ENCODE measurements around the gene MCUB.
"Not testable (repeated sequence)": the region's sequence is repeated elsewhere in the genome, so short reads cannot be mapped to it uniquely, and the experiment has no call there.

Gene MCUB

DNA sequence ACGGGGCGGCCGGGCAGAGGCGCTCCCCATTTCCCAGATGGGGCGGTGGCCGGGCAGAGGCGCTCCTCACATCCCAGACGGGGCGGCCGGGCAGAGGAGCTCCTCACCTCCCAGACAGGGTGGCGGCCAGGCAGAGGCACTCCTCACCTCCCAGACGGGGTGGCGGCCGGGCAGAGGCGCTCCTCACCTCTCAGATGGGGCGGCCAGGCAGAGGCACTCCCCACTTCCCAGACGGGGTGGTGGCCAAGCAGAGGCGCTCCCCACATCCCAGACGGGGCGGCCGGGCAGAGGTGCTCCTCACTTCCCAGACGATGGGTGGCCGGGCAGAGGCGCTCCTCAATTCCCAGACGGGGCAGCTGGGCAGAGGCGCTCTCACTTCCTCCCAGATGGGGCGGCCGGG is 118.4 kb downstream of the MCUB start:
- DNase-seq = not testable (repeated sequence)

- DNase-seq = not testable (repeated sequence)
Observed at GRCh38 chr4:109678925-109679324, 118.9 kb downstream of the MCUB start.

- no peak for DNase-seq
Observed at GRCh38 chr4:109682875-109683274, 122.8 kb downstream of the MCUB start.

DNA sequence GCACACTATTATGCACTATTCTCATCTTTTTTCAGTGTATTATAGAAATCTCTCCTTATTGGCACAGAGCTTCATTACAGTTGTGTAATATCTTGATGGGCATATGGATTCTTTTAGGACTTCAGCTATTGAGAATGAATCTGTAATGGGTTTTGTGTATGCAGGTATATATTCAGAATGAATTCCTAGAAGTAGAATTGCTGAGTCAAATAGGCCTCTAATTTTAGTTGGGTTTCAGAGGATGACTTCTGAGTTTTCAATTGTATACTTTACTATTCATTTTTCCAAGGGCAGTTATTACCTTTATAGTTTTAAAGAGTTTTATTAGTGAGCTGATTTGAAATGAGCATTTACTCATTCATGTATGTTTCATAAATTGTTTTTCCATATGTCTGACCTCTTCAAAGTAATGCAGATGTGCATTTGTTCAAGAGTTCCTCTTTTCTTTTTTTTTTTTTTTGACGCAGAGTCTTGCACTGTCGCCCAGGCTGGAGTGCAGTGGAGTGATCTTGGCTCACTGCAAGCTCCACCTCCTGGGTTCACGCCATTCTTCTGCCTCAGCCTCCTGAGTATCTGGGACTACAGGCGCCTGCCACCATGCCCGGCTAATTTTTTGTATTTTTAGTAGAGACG is 123.7 kb downstream of the MCUB start:
- no peak for DNase-seq

DNA sequence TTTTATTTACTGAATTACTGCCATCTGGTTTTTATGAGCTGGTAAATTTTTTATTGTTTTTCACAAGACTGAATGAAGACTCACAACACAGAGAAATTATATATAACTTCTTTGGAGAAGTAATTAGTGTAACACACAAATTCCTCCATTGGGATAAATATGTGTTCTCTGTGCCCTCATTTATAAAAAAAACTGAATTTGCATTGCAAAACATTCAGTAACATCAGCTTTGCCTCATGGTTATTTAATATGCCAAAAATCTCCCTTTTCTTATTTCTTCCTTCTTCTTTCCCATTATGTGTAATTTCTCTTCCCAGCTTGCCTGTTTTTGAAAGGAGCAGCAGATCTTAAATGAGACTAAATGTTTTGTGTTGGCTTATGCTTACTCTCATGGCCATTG is 124.7 kb downstream of the MCUB start:
- no peak for DNase-seq

DNA sequence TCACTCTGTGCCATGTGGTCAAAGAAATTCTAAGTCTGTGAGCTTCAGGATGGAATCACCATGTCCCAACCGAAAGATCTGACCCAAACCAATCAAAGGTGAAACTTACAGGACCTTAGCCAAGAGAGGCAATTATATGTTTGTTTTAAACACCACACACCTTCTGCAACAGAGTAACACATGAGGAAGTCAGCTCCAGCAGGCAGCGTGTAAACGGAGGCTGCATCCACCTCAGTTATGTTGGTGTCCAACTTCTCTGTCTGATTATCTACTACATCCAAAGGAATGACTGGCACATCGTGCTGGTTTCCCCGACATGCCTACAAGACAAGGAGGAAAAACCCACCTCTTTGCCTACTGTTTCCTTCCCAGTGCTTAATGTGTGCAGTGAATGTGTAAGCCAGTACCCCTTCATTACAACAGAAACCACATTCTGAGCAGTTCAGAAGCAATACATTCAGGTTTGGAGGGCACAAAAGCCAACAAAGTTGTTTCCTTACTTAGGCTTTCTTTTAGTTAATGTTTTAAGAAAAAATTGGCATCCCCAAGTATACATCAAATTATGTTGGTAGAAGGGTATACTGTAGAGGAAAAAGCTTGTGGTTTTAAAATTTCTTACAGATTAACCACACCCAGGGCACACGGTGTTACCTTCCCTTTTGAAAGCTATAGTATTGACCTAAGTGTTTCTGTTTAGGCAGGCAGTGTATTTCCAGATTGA is 130.8 kb downstream of the MCUB start:
- DNase-seq = no peak

GRCh38 chr4:109691411-109691920 is 131.4 kb downstream of the MCUB start:
- DNase-seq = no peak

DNA sequence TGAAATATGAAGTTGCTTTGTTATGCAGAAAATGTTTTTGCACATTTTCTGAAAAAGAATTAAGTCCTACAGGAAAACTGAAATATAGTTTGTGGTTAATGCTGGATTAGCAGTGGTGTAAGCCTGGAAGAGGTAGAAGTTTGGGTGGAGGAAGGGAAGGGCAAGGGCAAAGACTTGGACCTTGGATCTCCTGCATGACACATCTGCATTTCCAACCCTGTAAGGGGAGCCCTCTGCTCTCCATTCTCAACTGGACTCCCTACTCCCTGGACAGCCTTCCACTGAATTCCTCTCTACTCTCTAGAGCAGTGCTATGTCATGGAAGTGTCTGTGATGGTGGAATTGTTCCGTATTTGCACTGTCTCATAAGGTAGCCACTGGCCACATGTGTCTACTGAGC is 138.6 kb downstream of the MCUB start:
- DNase-seq = no peak

- DNase-seq = no peak
Observed at GRCh38 chr4:109699553-109700225, 139.6 kb downstream of the MCUB start.

DNA sequence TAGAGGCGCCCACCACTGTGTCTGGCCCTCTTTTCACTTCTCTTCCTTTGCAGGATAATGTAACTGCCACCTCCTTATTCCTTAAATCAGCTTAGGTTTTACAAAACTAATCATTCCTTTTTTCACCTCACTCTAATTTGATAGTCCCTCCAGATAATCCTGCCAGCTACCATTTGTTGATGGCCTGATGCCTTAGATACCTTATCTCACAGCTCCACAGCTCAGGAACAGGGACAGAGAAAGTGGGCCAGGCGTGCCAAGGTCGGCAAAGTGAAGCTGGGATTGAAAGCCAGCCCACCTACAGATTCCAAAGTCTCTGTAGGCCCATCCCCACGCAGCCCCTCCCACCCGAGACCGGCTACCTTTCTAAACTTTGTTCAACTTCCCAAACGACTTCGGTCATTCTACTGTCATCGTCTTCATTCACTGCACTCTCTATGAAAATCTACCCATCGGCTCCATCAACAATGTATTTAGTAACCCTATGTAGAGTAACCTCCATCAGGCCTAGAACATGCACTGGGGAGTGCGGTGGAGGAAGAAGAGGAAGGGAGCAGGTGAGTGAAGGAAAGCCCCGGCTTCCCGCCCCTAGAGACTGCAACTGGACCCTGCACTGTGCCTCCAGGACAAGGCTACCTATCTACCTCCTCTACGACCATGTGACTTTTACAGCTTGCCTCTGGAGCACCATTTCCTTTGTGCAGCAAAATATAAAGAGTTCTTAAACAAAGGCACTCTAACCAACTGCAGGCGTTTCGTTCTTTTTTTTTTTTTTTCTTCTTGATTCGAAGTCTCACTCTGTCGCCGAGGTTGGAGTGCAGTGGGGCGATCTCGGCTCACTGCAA is 141.7 kb downstream of the MCUB start:
- DNase-seq = no peak

GRCh38 chr4:109702950-109703663 is 143.1 kb downstream of the MCUB start, which contains the start of gene CASP6:
Gene CASP6, minus strand, starts transcription at chr4:109703445. Its CDS starts 50 bp downstream, at chr4:109703395.
- peak in 54 of 56 donors; percentile 4 to 87 (median 58) for DNase-seq

- no peak for DNase-seq
Observed at GRCh38 chr4:109703664-109704361, 143.8 kb downstream of the MCUB start.

DNA sequence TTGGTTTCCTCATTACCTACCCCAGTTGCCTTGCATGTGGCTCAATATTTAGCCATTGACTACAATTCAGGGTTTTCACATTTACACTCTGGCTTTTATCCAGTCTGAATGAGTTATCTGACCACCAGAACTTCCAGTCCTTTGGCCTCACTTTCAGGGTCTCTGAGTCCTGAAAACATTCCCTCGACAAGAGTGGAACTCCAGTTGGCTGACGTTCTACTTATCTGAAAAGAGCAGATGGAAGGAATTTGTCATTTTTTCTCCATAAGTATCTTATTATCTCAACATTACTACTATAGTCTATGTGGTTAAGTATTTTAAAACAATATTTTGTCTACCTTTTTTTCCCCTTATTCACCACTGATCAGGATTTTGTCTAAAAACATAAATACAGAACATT is 148.4 kb downstream of the MCUB start:
- no peak for DNase-seq

- no peak for DNase-seq
Observed at GRCh38 chr4:109708990-109709389, 148.9 kb downstream of the MCUB start.

GRCh38 chr4:109713500-109713899 is 153.5 kb downstream of the MCUB start:
- DNase-seq = no peak

GRCh38 chr4:109718759-109719158 is 158.7 kb downstream of the MCUB start:
- DNase-seq = no peak

- DNase-seq = no peak
Observed at GRCh38 chr4:109719604-109720003, 159.6 kb downstream of the MCUB start.

DNA sequence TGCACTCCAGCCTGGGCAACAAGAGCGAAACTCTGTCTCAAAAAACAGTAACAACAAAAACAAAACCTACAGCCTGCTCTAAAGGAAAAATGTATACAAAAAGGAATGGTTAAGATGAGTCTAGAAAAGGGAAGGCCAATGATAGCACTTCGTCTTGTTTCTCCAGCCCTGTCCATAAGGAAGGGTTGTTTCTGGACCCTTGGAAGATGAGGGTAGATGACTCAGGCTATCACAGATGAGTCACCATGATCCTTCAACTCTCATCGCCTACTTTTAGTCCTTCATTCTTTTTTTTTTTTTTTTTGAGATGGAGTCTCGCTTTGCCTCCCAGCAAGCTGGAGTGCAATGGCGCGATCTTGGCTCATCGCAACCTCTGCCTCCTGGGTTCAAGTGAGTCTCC is 161.0 kb downstream of the MCUB start:
- no peak for DNase-seq

- DNase-seq = no peak
Observed at GRCh38 chr4:109722357-109722756, 162.3 kb downstream of the MCUB start.

DNA sequence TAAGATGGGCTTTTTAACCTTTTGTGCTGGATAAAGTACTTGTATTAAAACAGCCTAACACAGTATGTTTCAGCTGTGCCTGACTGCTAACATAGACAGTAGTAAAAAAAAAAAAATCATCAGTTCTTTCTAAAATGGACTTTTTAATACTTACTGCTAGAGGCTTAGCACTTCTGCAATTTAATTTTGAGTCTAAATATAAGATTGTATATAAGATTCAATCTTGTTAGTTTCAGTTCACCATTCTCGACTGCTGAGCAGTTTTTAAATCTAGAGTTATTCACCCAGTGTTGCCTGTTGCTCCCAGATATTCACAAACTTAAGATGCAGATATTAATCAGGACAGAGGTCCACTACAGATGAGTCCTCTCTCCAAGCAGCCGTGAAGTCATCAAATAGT is 163.1 kb downstream of the MCUB start:
- no peak for DNase-seq

Data from nucleus accumbens (tissue), 56 donors.